MCF 10A (cell line): ENCODE data around the gene PHF20. TPM values are rescaled to one million over a fixed set of nuclear protein-coding genes. Genes with fewer than 3 reads are reported as not detected.
"Not testable (repeated sequence)": the region's sequence is repeated elsewhere in the genome, so short reads cannot be mapped to it uniquely, and the experiment has no call there.

Experiments
- BruUV-seq: library from RNA; stranded (reverse); fragments of 400-500 nt; replicated peaks from 2 replicates; lab custom pipeline; 2021; lab: Mats Ljungman, UMichigan
- CTCF ChIA-PET: fragments of 300-600 bp; sonication (Branson Sonifier 250); formaldehyde crosslinking; extraction: SDS; loops from one replicate; lab custom pipeline; 2021; ENCODE audit warnings: antibody characterized with exemption, inconsistent platforms; lab: Yijun Ruan, JAX
- POLR2A ChIA-PET: fragments of 300-600, 350-650 bp; sonication (Branson Sonifier 250); formaldehyde crosslinking; extraction: SDS; loops from one replicate; lab custom pipeline; 2020; ENCODE audit warnings: antibody characterized with exemption, inconsistent platforms; lab: Yijun Ruan, JAX
- DNase-seq: peaks from one replicate; pipeline ENCODE4 v3.0.0-alpha.2; 2018; ENCODE audit not compliant: unreplicated experiment
- H3K27ac Mint-ChIP-seq: one replicate; pipeline ENCODE4 v1.8.0; 2022; ENCODE audit warnings: mild to moderate bottlenecking, low read depth, mixed read lengths; ENCODE audit not compliant: unreplicated experiment
- H3K27me3 Mint-ChIP-seq: one replicate; pipeline ENCODE4 v1.8.0; 2022; ENCODE audit warnings: mixed read lengths; ENCODE audit not compliant: insufficient read depth, unreplicated experiment
- H3K36me3 Mint-ChIP-seq: one replicate; pipeline ENCODE4 v1.8.0; 2022; ENCODE audit warnings: mild to moderate bottlenecking, moderate library complexity, mixed read lengths; ENCODE audit not compliant: insufficient read depth, unreplicated experiment
- H3K4me1 Mint-ChIP-seq: one replicate; pipeline ENCODE4 v1.8.0; 2022; ENCODE audit warnings: mixed read lengths; ENCODE audit not compliant: insufficient read depth, unreplicated experiment
- H3K4me3 Mint-ChIP-seq: one replicate; pipeline ENCODE4 v1.8.0; 2022; ENCODE audit warnings: mild to moderate bottlenecking, moderate library complexity, mixed read lengths; ENCODE audit not compliant: unreplicated experiment
- H3K9me3 Mint-ChIP-seq: one replicate; pipeline ENCODE4 v1.8.0; 2022; ENCODE audit warnings: mixed read lengths; ENCODE audit not compliant: unreplicated experiment
- CTCF ChIP-seq: fragments of 200-600 bp; IDR thresholded peaks from one replicate; pipeline ENCODE4 v1.8.0; 2022; ENCODE audit warnings: antibody characterized with exemption, mild to moderate bottlenecking; ENCODE audit not compliant: unreplicated experiment
- intact Hi-C: fragments of 100-400 bp; cut with micrococcal nuclease; formaldehyde crosslinking; loops from 2 replicates; pipeline ENCODE4 v1.14.1; 2022
- total RNA-seq: library from RNA; stranded (reverse); gene quantifications from 2 replicates; pipeline ENCODE4 v1.2.3, GENCODE V29; 2022

The PHF20 gene
- total RNA-seq, 1 experiment from 2014 or later = 74.7 TPM

GRCh38 chr20:35991142-35991771, 219.4 kb downstream of the PHF20 start:
- Mint-ChIP-seq H3K4me3 (no peak overlapping the region), H3K27ac (no peak overlapping the region), H3K4me1 (peaks cover 7% of the 10 kb centered on the region), H3K36me3 (peaks cover 6% of the 10 kb centered on the region), H3K27me3 (peaks cover 14% of the 10 kb centered on the region), H3K9me3 (no peaks in the 10 kb centered on the region)
- intact Hi-C loops = loop anchor here (10.0 kb wide), 1 partner anchor 454 kb away; no protein-coding TSS in a partner anchor
- POLR2A ChIA-PET = interaction anchor here (0.6 to 4.9 kb wide), 13 partner anchors 21 to 211 kb away, joined by 3 to 27 read pairs (median 3); partner anchors contain the start of gene SCAND1
- TF ChIP-seq CTCF = peak; percentile 37
- CTCF ChIA-PET = interaction anchor here (0.6 to 15.5 kb wide), 43 partner anchors 8 to 669 kb away, joined by 3 to 705 read pairs (median 5); partner anchors contain the start of genes CNBD2 and SCAND1
- no TSS peak for BruUV-seq
- peak; percentile 50 for DNase-seq

GRCh38 chr20:35992713-35993335, 221.0 kb downstream of the PHF20 start:
- Mint-ChIP-seq H3K9me3 (no peaks in the 10 kb centered on the region), H3K27ac (no peak overlapping the region), H3K4me3 (no peak overlapping the region), H3K36me3 (no peaks in the 10 kb centered on the region), H3K4me1 (peaks cover 7% of the 10 kb centered on the region), H3K27me3 (peaks cover 14% of the 10 kb centered on the region)
- BruUV-seq = no TSS peak
- intact Hi-C loops = loop anchor here (1.0 to 10.0 kb wide), 2 partner anchors 206 to 452 kb away; no protein-coding TSS in a partner anchor
- TF ChIP-seq CTCF = peak; percentile 78
- DNase-seq = peak; percentile 71
- ChIA-PET CTCF (interaction anchor here (0.5 to 15.5 kb wide), 61 partner anchors 11 to 1325 kb away, joined by 3 to 705 read pairs (median 5); partner anchors contain the start of gene SCAND1), POLR2A (interaction anchor here (0.6 to 6.3 kb wide), 14 partner anchors 22 to 262 kb away, joined by 3 to 92 read pairs (median 4); partner anchors contain the start of gene SCAND1)

DNA sequence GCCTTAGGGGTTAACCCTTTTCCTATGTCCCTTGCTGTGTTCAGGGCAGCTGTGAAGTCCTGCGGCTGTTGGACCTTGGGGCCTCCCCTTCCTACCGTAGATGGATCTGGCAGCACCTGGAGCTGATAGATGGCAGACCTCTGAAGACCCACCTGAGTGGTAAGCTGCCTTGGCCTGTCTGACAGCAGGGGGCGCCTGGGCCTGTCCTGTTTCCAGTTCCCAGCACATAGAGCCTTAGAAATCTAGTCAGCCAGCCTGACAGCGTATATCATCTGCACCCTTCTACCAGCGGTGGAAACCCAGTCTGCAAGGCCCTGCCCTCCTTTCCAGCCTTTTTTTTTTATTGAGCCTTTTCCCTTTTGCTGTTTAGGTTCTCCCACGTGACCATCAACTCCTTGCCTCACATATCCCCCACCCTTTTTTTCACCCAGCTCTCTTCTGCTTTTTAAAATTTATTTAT, 223.2 kb downstream of the PHF20 start:
- BruUV-seq = no TSS peak
- intact Hi-C loops = loop anchor here (1.0 to 10.0 kb wide), 4 partner anchors 42 to 450 kb away; no protein-coding TSS in a partner anchor
- H3K27ac Mint-ChIP-seq = no peak overlapping the region
- peaks cover under 1% of the 10 kb centered on the region for H3K27me3 Mint-ChIP-seq
- no peaks in the 10 kb centered on the region for H3K36me3 Mint-ChIP-seq
- no peak overlapping the region for H3K4me3 Mint-ChIP-seq
- CTCF ChIA-PET = interaction anchor here (0.6 to 15.5 kb wide), 33 partner anchors 8 to 1921 kb away, joined by 3 to 705 read pairs (median 4); no protein-coding TSS in a partner anchor
- TF ChIP-seq CTCF = peak; percentile 86
- H3K4me1 Mint-ChIP-seq = peaks cover 7% of the 10 kb centered on the region
- POLR2A ChIA-PET = interaction anchor here (0.6 to 6.3 kb wide), 10 partner anchors 33 to 779 kb away, joined by 3 to 92 read pairs (median 4); partner anchors contain the start of gene DSN1
- peak; percentile 85 for DNase-seq
- no peaks in the 10 kb centered on the region for H3K9me3 Mint-ChIP-seq

DNA sequence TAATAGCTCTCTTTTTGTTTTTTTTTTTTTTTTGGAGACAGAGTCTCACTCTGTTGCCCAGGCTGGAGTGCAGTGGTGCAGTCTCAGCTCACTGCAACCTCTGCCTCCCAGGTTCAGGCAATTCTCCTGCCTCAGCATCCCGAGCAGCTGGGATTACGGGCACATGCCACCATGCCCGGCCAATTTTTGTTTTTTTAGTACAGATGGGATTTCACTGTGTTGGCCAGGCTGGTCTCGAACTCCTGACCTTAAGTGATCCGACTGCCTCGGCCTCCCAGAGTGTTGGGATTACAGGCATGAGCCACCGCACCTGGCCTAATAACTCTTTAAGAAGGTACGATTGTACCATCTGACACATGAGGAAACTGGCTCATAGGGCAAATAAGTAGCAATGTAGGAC, 224.7 kb downstream of the PHF20 start:
- H3K4me1 Mint-ChIP-seq, H3K27me3 Mint-ChIP-seq, H3K36me3 Mint-ChIP-seq, DNase-seq, H3K4me3 Mint-ChIP-seq, H3K27ac Mint-ChIP-seq, H3K9me3 Mint-ChIP-seq, BruUV-seq: not testable (repeated sequence)
- ChIA-PET CTCF (interaction anchor here (0.6 to 15.5 kb wide), 10 partner anchors 21 to 202 kb away, joined by 3 to 705 read pairs (median 4); no protein-coding TSS in a partner anchor), POLR2A (interaction anchor here (6.3 kb wide), 1 partner anchor 142 kb away, joined by 92 read pairs; no protein-coding TSS in a partner anchor)
- intact Hi-C loops = loop anchor here (5.0 to 10.0 kb wide), 2 partner anchors 41 to 448 kb away; no protein-coding TSS in a partner anchor

Other genes starting within 250 kb of the PHF20 start
- gene C20orf173, start 242.4 kb upstream of the PHF20 start, total RNA-seq = not detected in 2 replicates
- gene ERGIC3, start 229.9 kb upstream of the PHF20 start, total RNA-seq = 222 and 260 TPM in 2 replicates
- gene SPAG4, start 156.2 kb upstream of the PHF20 start, total RNA-seq = 0.96 and 1.6 TPM in 2 replicates
- gene CPNE1, start 107.1 kb upstream of the PHF20 start, total RNA-seq = 161 and 194 TPM in 2 replicates
- 60.1 and 64.3 TPM in 2 replicates for gene RBM12, start 107.1 kb upstream of the PHF20 start, total RNA-seq
- 27.6 and 28.6 TPM in 2 replicates for gene NFS1, start 72.7 kb upstream of the PHF20 start, total RNA-seq
- 173 and 192 TPM in 2 replicates for gene ROMO1, start 72.6 kb upstream of the PHF20 start, total RNA-seq
- gene RBM39, start 29.8 kb upstream of the PHF20 start, total RNA-seq = 380 and 438 TPM in 2 replicates
- gene SCAND1, start 182.5 kb downstream of the PHF20 start, total RNA-seq = 54.6 and 63.4 TPM in 2 replicates
- gene CNBD2, start 196.6 kb downstream of the PHF20 start, total RNA-seq = 2.2 and 3.4 TPM in 2 replicates